GM12878 (cell line): ENCODE results near the gene CCDC57. TPM values are rescaled to one million over a fixed set of nuclear protein-coding genes. Genes with fewer than 3 reads are reported as not detected.

Experiments
- CHD1 ChIP-seq: IDR thresholded peaks from 2 replicates; pipeline ENCODE4 v1.6.1; 2012; ENCODE audit warnings: low read depth, low read length, improper control_type of control experiment
- E4F1 ChIP-seq: fragments of 450-650 bp; IDR thresholded peaks from 2 replicates; pipeline ENCODE4 v1.6.1; 2018; ENCODE audit warnings: borderline replicate concordance, mild to moderate bottlenecking; ENCODE audit not compliant: partially characterized antibody
- ELK1 ChIP-seq: IDR thresholded peaks from 2 replicates; pipeline ENCODE4 v1.6.1; 2012; ENCODE audit warnings: low read depth, low read length, improper control_type of control experiment
- EP300 ChIP-seq, 2 experiments: fragments of 150-350 bp in 1 of 2; IDR thresholded peaks; 2 replicates each; pipeline ENCODE4 v1.6.1; 2011 to 2012; ENCODE audit warnings: low read depth in 2 of 2, low read length in 2 of 2, borderline replicate concordance in 1 of 2, improper control_type of control experiment in 1 of 2, inconsistent platforms in 1 of 2; ENCODE audit not compliant: control insufficient read depth in 1 of 2
- FOXM1 ChIP-seq: IDR thresholded peaks from 2 replicates; pipeline ENCODE4 v1.6.1; 2012; ENCODE audit warnings: low read depth, mild to moderate bottlenecking, inconsistent platforms, low read length, moderate library complexity
- MEF2A ChIP-seq: IDR thresholded peaks from 2 replicates; pipeline ENCODE4 v1.6.1; 2011; ENCODE audit warnings: low read depth, mild to moderate bottlenecking, low read length, moderate library complexity; ENCODE audit not compliant: insufficient read depth
- NFYA ChIP-seq: IDR thresholded peaks from 2 replicates; pipeline ENCODE4 v1.6.1; 2011; ENCODE audit warnings: low read depth, mild to moderate bottlenecking, low read length, improper control_type of control experiment, borderline replicate concordance
- POLR2AphosphoS5 ChIP-seq: IDR thresholded peaks from 2 replicates; pipeline ENCODE4 v1.6.1; 2011; ENCODE audit warnings: mild to moderate bottlenecking, low read length, inconsistent platforms
- RAD21 ChIP-seq: IDR thresholded peaks from 2 replicates; pipeline ENCODE4 v1.6.1; 2011; ENCODE audit warnings: mild to moderate bottlenecking, low read depth, low read length, moderate library complexity; ENCODE audit not compliant: insufficient read depth
- SMAD1 ChIP-seq: fragments of 450-650 bp; IDR thresholded peaks from 2 replicates; pipeline ENCODE4 v1.6.1; 2018; ENCODE audit warnings: mild to moderate bottlenecking, low read depth; ENCODE audit not compliant: partially characterized antibody
- SPI1 ChIP-seq: IDR thresholded peaks from 2 replicates; pipeline ENCODE4 v1.6.1; 2011; ENCODE audit warnings: low read depth, mild to moderate bottlenecking, low read length, moderate library complexity, borderline replicate concordance; ENCODE audit not compliant: insufficient read depth
- SREBF1 ChIP-seq: IDR thresholded peaks from 2 replicates; pipeline ENCODE4 v1.6.1; 2012; ENCODE audit warnings: mild to moderate bottlenecking, low read length
- polyA plus RNA-seq, 11 experiments: library from polyadenylated mRNA; depleted of rRNA in 4 of 11; unstranded in 6 of 11; stranded (reverse) in 5 of 11; fragments of >200 nt; fragmentation: Nextera tagmentation in 4 of 11; fragmentation: Illumina TruSeq in 1 of 11; extraction: Ambion mirVana in 4 of 11; extraction: Trizol in 1 of 11; gene quantifications; 1 replicate in 1 of 11; 2 replicates in 10 of 11; pipeline versions ENCODE4 v1.2.1 to v1.2.3, GENCODE V29; 2011 to 2016; ENCODE audit warnings: inconsistent platforms in 2 of 11, missing spikeins in 2 of 11, low read depth in 1 of 11
- total RNA-seq, 4 experiments: library from RNA; depleted of rRNA in 3 of 4; stranded (reverse); fragments of >200 nt in 3 of 4; fragmentation: Illumina TruSeq in 1 of 4; extraction: Trizol in 1 of 4; gene quantifications; 2 replicates each; pipeline versions ENCODE4 v1.2.1 to v1.2.3, GENCODE V29; 2013 to 2021
- TF ChIP-seq, protein P1 (sequence below), 3 experiments: IDR thresholded peaks in 2 of 3; conservative IDR thresholded peaks in 1 of 3; 2 replicates each; pipeline ENCODE4 v1.5.1; 2011; ENCODE audit warnings: low read depth in 3 of 3, low read length in 3 of 3, mild to moderate bottlenecking in 3 of 3, control low read depth in 2 of 3, moderate library complexity in 2 of 3, inconsistent platforms in 1 of 3, mixed read lengths in 1 of 3; ENCODE audit not compliant: control insufficient read depth in 2 of 3, insufficient read depth in 1 of 3; ENCODE audit errors: extremely low read depth in 1 of 3
- TF ChIP-seq, protein P2 (sequence below): IDR thresholded peaks from 2 replicates; pipeline ENCODE4 v1.6.1; 2011; ENCODE audit warnings: low read depth, low read length, improper control_type of control experiment, borderline replicate concordance
- TF ChIP-seq, protein P3 (sequence below): IDR thresholded peaks from 2 replicates; pipeline ENCODE4 v1.6.1; 2012; ENCODE audit warnings: low read length, inconsistent platforms
- TF ChIP-seq, protein P4 (sequence below): fragments of 450-650 bp; IDR thresholded peaks from 2 replicates; pipeline ENCODE4 v1.6.1; 2017; ENCODE audit warnings: mild to moderate bottlenecking, moderate library complexity

CCDC57 gene
- total and polyA plus RNA-seq, 10 of the 15 experiments (the other 5 are each of a cell fraction or from before 2014, with no cell fraction given) = 5.4 to 123 (median 45.8) TPM

- TF ChIP-seq ELK1 = peak; percentile 77
- no peak for TF ChIP-seq SMAD1
- TF ChIP-seq MEF2A = peak; percentile 78; the same call in 1 of the 2 replicates
- no peak for TF ChIP-seq SPI1
- no peak for TF ChIP-seq EP300 (IDR thresholded peaks at IDR 0.05; ENCODE audit: borderline replicate concordance in 1 of 2, control insufficient read depth in 1 of 2, low read depth in 2 of 2, low read length in 2 of 2)
- TF ChIP-seq, protein P1, sequence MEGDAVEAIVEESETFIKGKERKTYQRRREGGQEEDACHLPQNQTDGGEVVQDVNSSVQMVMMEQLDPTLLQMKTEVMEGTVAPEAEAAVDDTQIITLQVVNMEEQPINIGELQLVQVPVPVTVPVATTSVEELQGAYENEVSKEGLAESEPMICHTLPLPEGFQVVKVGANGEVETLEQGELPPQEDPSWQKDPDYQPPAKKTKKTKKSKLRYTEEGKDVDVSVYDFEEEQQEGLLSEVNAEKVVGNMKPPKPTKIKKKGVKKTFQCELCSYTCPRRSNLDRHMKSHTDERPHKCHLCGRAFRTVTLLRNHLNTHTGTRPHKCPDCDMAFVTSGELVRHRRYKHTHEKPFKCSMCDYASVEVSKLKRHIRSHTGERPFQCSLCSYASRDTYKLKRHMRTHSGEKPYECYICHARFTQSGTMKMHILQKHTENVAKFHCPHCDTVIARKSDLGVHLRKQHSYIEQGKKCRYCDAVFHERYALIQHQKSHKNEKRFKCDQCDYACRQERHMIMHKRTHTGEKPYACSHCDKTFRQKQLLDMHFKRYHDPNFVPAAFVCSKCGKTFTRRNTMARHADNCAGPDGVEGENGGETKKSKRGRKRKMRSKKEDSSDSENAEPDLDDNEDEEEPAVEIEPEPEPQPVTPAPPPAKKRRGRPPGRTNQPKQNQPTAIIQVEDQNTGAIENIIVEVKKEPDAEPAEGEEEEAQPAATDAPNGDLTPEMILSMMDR (IDR thresholded peaks at IDR 0.05 in 2 of 3, conservative IDR thresholded peaks at IDR 0.05 in 1 of 3; ENCODE audit: control insufficient read depth in 2 of 3, extremely low read depth in 1 of 3, insufficient read depth in 1 of 3, low read depth in 3 of 3, low read length in 3 of 3) = no peak
- TF ChIP-seq, protein P2, sequence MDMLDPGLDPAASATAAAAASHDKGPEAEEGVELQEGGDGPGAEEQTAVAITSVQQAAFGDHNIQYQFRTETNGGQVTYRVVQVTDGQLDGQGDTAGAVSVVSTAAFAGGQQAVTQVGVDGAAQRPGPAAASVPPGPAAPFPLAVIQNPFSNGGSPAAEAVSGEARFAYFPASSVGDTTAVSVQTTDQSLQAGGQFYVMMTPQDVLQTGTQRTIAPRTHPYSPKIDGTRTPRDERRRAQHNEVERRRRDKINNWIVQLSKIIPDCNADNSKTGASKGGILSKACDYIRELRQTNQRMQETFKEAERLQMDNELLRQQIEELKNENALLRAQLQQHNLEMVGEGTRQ = no peak
- no peak for TF ChIP-seq FOXM1
- TF ChIP-seq, protein P3, sequence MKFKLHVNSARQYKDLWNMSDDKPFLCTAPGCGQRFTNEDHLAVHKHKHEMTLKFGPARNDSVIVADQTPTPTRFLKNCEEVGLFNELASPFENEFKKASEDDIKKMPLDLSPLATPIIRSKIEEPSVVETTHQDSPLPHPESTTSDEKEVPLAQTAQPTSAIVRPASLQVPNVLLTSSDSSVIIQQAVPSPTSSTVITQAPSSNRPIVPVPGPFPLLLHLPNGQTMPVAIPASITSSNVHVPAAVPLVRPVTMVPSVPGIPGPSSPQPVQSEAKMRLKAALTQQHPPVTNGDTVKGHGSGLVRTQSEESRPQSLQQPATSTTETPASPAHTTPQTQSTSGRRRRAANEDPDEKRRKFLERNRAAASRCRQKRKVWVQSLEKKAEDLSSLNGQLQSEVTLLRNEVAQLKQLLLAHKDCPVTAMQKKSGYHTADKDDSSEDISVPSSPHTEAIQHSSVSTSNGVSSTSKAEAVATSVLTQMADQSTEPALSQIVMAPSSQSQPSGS = no peak
- TF ChIP-seq NFYA = no peak
- no peak for TF ChIP-seq POLR2AphosphoS5
- TF ChIP-seq SREBF1 = peak; percentile 88
- TF ChIP-seq RAD21 = no peak
- TF ChIP-seq, protein P4, sequence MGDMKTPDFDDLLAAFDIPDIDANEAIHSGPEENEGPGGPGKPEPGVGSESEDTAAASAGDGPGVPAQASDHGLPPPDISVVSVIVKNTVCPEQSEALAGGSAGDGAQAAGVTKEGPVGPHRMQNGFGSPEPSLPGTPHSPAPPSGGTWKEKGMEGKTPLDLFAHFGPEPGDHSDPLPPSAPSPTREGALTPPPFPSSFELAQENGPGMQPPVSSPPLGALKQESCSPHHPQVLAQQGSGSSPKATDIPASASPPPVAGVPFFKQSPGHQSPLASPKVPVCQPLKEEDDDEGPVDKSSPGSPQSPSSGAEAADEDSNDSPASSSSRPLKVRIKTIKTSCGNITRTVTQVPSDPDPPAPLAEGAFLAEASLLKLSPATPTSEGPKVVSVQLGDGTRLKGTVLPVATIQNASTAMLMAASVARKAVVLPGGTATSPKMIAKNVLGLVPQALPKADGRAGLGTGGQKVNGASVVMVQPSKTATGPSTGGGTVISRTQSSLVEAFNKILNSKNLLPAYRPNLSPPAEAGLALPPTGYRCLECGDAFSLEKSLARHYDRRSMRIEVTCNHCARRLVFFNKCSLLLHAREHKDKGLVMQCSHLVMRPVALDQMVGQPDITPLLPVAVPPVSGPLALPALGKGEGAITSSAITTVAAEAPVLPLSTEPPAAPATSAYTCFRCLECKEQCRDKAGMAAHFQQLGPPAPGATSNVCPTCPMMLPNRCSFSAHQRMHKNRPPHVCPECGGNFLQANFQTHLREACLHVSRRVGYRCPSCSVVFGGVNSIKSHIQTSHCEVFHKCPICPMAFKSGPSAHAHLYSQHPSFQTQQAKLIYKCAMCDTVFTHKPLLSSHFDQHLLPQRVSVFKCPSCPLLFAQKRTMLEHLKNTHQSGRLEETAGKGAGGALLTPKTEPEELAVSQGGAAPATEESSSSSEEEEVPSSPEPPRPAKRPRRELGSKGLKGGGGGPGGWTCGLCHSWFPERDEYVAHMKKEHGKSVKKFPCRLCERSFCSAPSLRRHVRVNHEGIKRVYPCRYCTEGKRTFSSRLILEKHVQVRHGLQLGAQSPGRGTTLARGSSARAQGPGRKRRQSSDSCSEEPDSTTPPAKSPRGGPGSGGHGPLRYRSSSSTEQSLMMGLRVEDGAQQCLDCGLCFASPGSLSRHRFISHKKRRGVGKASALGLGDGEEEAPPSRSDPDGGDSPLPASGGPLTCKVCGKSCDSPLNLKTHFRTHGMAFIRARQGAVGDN = peak; percentile 97
- TF ChIP-seq E4F1 = peak; percentile 26
- TF ChIP-seq CHD1 = no peak
Observed at GRCh38 chr17:82065638-82066303, 146.9 kb downstream of the CCDC57 start, which contains the start of gene DUS1L (continued).
